Stimulated activated CD4-positive, alpha-beta T cell treated with anti-CD3 and anti-CD28 coated beads, Interleukin-15, amount 100 ng/mL, for 24 hours (primary cell): Measurements from ENCODE around the gene HNRNPF.
"Not testable (repeated sequence)": the region's sequence is repeated elsewhere in the genome, so short reads cannot be mapped to it uniquely, and the experiment has no call there.

Source experiments
- DNase-seq: peaks from one replicate; pipeline ENCODE4 v3.0.0-alpha.2; 2020

HNRNPF gene

DNA sequence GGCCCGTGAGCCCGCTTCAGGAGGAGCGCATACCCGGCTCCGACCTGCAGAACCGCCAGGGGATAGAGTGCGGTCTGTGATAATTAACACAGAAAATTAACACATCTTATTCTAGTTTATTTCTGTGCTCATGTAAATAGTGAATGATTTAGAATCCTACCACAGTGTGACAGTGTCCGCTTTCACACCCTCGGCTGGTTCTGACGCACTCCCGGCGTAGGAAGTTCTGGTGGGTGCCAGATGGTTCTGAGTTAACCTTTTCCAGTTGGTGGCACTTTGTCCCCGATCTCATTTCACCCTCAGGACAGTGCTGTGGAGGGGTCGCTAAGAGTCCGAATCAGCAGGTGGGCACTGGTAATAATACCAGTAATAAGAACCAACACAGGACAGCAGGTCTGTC is 65.9 kb downstream of the HNRNPF start:
- no peak for DNase-seq

DNA sequence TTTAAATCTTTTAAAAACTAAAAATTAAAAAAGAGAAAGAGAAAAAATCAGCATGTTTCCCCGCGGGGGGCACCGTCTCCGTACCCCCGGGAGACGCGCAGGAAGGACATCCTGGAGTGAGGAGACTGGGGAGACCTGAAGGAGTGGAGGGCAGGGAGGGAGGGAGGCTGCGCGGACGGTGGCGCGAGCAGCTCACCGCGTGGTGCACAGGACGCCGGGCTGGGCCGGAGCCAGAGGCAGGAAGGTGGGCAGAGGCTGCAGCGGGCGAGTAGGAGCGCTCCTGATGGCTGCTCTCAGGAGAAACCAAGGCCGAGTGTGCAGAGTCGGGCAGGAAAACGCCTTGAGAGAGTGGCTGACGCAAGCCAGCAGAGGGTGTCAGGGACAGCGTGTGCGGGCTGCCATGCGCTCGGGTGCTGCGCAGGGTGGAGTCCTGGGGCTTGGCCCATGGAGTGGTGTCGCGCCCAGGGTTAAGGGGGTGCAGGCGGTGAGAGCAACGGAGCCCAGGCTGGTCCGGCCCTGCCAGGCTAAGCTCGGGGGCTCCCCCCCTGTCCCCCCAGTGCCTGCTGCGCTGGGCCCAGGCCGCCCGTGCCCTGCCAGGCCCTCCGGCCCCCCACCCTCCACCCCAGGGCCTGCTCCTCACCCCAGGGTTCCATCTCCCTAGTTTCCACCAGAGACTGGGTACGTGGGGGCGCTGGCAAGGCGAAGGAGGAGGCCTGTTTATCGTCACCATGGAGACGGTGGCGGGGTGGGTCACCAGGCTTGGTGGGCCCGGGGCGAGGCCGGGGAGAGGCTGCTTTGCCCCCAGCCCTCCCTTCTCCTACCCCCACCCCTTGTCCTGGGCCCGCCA is 66.5 kb downstream of the HNRNPF start:
- DNase-seq: no peak

DNA sequence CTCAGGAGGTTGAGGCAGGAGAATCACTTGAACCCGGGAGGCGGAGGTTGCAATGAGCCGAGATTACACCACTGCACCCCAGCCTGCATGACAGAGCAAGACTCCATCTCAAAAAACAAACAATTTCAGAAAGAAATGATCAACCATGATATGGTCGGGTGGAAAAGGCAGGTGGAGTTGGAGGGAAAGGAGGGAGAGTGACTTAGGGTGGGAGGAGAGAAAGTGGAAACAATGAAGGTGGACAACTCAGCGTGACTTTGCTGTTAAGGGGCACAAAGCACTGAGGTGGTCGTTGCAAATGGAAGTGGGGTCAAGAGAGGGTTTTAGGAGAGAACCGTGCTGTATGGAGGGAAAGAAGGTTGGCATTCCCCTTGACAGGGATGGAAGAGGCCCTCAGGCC is 67.5 kb downstream of the HNRNPF start:
- DNase-seq: no peak

DNA sequence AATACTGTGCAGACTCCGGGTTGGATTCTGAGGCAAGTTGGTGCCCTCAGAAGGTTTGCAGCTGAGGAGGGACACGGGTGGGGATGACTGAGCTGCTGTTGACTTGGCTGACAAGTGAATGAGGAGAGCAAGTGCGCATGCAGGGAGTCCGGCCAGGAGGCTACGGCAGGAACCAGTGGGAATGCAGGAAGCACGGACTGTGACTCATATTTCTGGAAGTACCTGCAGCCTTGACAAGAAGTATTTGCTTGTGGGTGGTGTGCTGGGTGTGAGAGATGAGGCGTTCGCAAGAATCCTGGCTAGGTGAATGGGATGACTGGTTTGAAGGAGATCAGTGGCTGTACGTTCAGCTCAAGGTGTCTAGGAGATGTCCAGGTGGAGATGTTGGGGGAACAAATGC is 68.4 kb downstream of the HNRNPF start:
- no peak for DNase-seq

DNA sequence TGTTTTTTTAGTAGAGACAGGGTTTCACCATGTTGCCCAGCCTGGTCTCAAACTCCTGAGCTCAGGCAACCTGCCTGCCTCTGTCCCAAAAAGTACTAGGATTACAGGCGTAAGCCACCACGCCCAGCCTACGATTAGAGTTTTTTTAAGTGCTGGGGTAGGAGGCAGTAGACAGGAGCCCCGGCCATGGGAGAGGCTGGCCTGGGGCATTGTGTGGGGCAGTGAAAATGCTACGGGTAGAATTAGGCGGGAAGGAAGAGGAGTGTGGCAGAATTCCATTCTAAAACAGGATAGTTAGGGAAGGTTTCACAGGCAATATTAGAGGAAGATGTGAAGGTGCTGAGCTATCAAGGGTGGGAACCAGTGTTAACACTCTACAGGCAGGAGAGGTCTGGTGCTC is 68.9 kb downstream of the HNRNPF start:
- DNase-seq: no peak

DNA sequence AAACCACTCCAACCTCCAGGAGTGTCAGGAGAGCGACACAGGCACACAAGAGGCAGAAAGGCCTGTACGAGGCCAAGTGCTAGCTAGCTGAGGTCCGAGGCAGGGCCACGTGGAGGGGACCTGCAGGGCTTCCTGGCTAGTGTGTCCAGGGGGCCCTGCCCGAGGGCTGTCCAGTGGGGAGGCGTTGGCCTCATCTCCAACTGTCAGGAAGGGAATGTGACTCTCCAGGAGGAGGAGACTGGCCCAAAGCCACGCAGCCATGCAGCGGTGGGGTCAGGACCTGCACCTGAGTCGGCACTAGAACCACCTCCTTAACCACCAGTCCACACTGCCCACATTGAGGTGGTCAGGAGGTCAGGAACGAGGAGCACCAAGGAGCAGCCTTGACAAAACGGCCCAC is 69.8 kb downstream of the HNRNPF start:
- no peak for DNase-seq

DNA sequence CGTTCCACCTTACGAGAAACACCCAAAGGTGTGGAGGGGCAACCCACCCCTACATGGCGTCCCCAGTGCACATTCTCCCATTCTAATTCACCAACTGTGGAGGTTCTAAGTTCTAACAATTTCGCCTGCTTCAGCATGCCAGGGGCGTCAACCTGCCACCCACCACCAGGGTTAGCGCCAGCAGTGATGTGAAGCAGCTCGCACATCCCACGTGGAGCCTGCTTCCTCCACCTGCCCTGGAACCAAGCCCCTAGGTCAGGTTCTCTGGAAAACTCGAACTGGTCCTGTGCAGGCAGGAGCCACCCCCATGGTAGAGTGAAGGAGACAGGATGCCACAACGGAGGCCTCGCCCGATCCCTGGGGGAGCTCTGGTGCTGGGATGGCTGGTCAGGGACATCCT is 70.9 kb downstream of the HNRNPF start:
- DNase-seq: no peak

DNA sequence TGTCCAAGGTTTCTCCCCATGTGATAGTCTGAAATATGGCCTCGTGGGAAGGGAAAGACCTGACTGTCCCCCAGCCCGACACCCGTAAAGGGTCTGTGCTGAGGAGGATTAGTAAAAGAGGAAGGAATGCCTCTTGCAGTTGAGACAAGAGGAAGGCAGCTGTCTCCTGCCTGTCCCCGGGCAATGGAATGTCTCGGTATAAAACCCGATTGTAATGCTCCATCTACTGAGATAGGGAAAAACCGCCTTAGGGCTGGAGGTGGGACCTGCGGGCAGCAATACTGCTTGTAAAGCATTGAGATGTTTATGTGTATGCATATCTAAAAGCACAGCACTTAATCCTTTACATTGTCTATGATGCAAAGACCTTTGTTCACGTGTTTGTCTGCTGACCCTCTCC is 71.5 kb downstream of the HNRNPF start:
- not testable (repeated sequence) for DNase-seq

DNA sequence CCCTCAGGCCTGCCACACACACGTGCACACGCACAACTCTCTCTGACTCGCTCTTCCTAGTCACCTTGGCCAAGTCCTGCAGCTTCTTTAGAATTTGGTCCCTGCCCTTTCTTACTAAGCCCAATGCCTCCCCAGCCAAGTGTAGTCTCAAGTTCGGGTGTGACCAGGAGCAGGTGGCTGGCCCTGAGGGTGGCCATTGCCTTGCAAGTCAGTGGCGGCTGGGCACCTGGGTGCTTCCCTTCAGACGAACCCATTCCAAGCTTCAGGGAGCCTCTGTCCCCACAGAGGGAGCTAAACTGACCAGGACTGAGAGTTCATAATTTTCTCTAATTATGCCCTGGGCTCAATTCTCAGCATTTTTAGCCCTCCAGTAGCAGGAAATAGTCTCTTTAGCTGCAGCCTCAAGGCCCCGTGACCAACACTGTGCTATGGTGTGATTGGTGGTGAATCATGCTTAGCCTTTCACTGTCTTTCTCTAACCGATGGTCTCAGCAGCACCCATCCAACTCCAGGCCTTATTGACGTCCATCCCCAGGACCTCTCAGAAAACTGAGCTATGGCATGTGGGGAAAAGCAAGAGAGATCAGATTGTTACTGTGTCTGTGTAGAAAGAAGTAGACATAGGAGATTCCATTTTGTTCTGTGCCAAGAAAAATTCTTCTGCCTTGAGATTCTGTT is 72.2 kb downstream of the HNRNPF start:
- no peak for DNase-seq

DNA sequence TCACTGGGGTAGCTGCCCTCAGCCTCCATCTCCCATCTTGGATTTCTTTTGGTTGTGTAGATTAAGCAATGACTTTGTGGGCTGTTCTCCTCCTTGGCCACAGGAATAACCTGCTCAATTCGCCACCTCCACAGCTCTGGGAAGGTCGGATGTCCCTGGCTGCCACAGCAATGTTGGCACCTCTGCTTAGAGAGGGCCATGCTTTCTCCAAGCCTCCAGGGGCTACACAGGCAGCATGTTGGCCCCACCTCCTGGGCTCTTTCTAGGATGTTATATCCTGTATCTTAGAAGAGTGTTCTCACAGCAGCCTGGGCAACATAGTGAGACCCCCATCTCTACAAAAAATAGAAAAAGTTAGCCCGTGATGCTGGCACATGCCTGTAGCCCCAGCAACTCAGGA is 72.9 kb downstream of the HNRNPF start:
- no peak for DNase-seq
